Naive B cell (primary cell): ENCODE measurements around the gene CRTAP. TPM values are rescaled to one million over a fixed set of nuclear protein-coding genes. Genes with fewer than 3 reads are reported as not detected.
"Not testable (repeated sequence)": the region's sequence is repeated elsewhere in the genome, so short reads cannot be mapped to it uniquely, and the experiment has no call there.

Experiments used
- ATAC-seq, 2 donors: fragments of 150-1000 bp; cut with Tn5 transposase; 2 replicates each; pipeline ENCODE4 v1.10.0; 2021; ENCODE audit warnings: low read depth in 2 of 2, mild to moderate bottlenecking in 2 of 2, moderate library complexity in 2 of 2
- DNase-seq: peaks from one replicate; pipeline ENCODE4 v3.0.0; 2022
- H3K27ac Mint-ChIP-seq, 6 donors: one replicate each; pipeline ENCODE4 v1.8.0; 2020 to 2022; ENCODE audit warnings: mild to moderate bottlenecking in 6 of 6, mixed read lengths in 6 of 6, moderate library complexity in 5 of 6, inconsistent platforms in 2 of 6
- H3K27me3 Mint-ChIP-seq, 3 donors: one replicate each; pipeline ENCODE4 v1.8.0; 2021 to 2022; ENCODE audit warnings: mixed read lengths in 3 of 3, mild to moderate bottlenecking in 1 of 3
- H3K36me3 Mint-ChIP-seq, 2 donors: one replicate each; pipeline ENCODE4 v1.8.0; 2020 to 2022; ENCODE audit warnings: mixed read lengths in 2 of 2, inconsistent platforms in 1 of 2, mild to moderate bottlenecking in 1 of 2
- H3K4me1 Mint-ChIP-seq, 3 donors: one replicate each; pipeline ENCODE4 v1.8.0; 2020 to 2022; ENCODE audit warnings: mixed read lengths in 3 of 3, inconsistent platforms in 1 of 3, mild to moderate bottlenecking in 1 of 3, moderate library complexity in 1 of 3
- H3K4me3 Mint-ChIP-seq, 8 donors: one replicate each; pipeline ENCODE4 v1.8.0; 2020 to 2022; ENCODE audit warnings: mild to moderate bottlenecking in 8 of 8, mixed read lengths in 8 of 8, moderate library complexity in 8 of 8, inconsistent platforms in 2 of 8
- H3K9me3 Mint-ChIP-seq, 7 donors: one replicate each; pipeline ENCODE4 v1.8.0; 2020 to 2022; ENCODE audit warnings: mixed read lengths in 7 of 7, mild to moderate bottlenecking in 5 of 7, inconsistent platforms in 2 of 7, moderate library complexity in 1 of 7
- polyA plus RNA-seq, 6 donors: library from polyadenylated mRNA; unstranded; fragments of 300-500 nt; fragmentation: Illumina TruSeq; gene quantifications; one replicate each; pipeline ENCODE4 v1.2.3, GENCODE V29; 2021; ENCODE audit warnings: low read depth in 6 of 6

The CRTAP gene
- polyA plus RNA-seq, 6 donors from 2014 or later, result 66.0 to 87.6 (median 75.1) TPM

GRCh38 chr3:33153782-33154181 lies 40.0 kb downstream of the CRTAP start:
- no peaks in the 10 kb centered on the region for H3K36me3 Mint-ChIP-seq
- H3K4me1 Mint-ChIP-seq, result peaks cover 4 to 11% (median 6%) of the 10 kb centered on the region in 3 donors
- no peak overlapping the region for H3K4me3 Mint-ChIP-seq
- peak overlapping the region in 1 of 6 donors; percentile 80 for H3K27ac Mint-ChIP-seq
- DNase-seq, result no peak
- ATAC-seq, result no peak
- no peaks in the 10 kb centered on the region for H3K9me3 Mint-ChIP-seq
- H3K27me3 Mint-ChIP-seq, result no peaks in the 10 kb centered on the region

GRCh38 chr3:33155301-33155700 lies 41.5 kb downstream of the CRTAP start:
- H3K27me3 Mint-ChIP-seq, result peaks cover 0 to 9% (median 0%) of the 10 kb centered on the region in 3 donors
- H3K9me3 Mint-ChIP-seq, result no peaks in the 10 kb centered on the region
- H3K27ac Mint-ChIP-seq, result no peak overlapping the region
- H3K4me1 Mint-ChIP-seq, result peaks cover 0 to 4% (median 0%) of the 10 kb centered on the region in 3 donors
- H3K36me3 Mint-ChIP-seq, result peaks cover 0 to 8% of the 10 kb centered on the region in 2 donors
- ATAC-seq, result no peak
- H3K4me3 Mint-ChIP-seq, result no peak overlapping the region
- no peak for DNase-seq

- H3K27me3 Mint-ChIP-seq, result peaks cover 0 to 9% (median 0%) of the 10 kb centered on the region in 3 donors
- H3K4me3 Mint-ChIP-seq, result no peak overlapping the region
- peaks cover 4 to 7% (median 7%) of the 10 kb centered on the region in 3 donors for H3K4me1 Mint-ChIP-seq
- ATAC-seq (no peak), DNase-seq (no peak)
- H3K27ac Mint-ChIP-seq, result no peak overlapping the region
- H3K9me3 Mint-ChIP-seq, result no peaks in the 10 kb centered on the region
- H3K36me3 Mint-ChIP-seq, result peaks cover 0 to 8% of the 10 kb centered on the region in 2 donors
Observed at GRCh38 chr3:33159234-33159633, 45.4 kb downstream of the CRTAP start.

- Mint-ChIP-seq H3K4me3 (no peak overlapping the region), H3K27ac (no peak overlapping the region), H3K4me1 (peaks cover 7 to 9% (median 8%) of the 10 kb centered on the region in 3 donors), H3K9me3 (no peaks in the 10 kb centered on the region), H3K36me3 (peaks cover 0 to 8% of the 10 kb centered on the region in 2 donors), H3K27me3 (peaks cover 0 to 9% (median 0%) of the 10 kb centered on the region in 3 donors)
- DNase-seq, result no peak
- no peak for ATAC-seq
Observed at GRCh38 chr3:33159981-33160380, 46.2 kb downstream of the CRTAP start.

GRCh38 chr3:33162621-33163020 lies 48.8 kb downstream of the CRTAP start:
- not testable (repeated sequence) for H3K36me3 Mint-ChIP-seq, ATAC-seq, H3K9me3 Mint-ChIP-seq, H3K4me1 Mint-ChIP-seq, DNase-seq, H3K27ac Mint-ChIP-seq, H3K27me3 Mint-ChIP-seq, H3K4me3 Mint-ChIP-seq

GRCh38 chr3:33165372-33165771 lies 51.6 kb downstream of the CRTAP start:
- Mint-ChIP-seq H3K4me1 (peaks cover 5 to 8% (median 7%) of the 10 kb centered on the region in 3 donors), H3K27me3 (no peaks in the 10 kb centered on the region), H3K27ac (peak overlapping the region in 1 of 6 donors; percentile 36), H3K4me3 (no peak overlapping the region), H3K9me3 (no peaks in the 10 kb centered on the region), H3K36me3 (no peaks in the 10 kb centered on the region)
- ATAC-seq (no peak), DNase-seq (no peak)

- Mint-ChIP-seq H3K27me3 (no peaks in the 10 kb centered on the region), H3K36me3 (no peaks in the 10 kb centered on the region), H3K4me1 (peaks cover 5 to 8% (median 7%) of the 10 kb centered on the region in 3 donors), H3K27ac (no peak overlapping the region), H3K4me3 (no peak overlapping the region), H3K9me3 (no peaks in the 10 kb centered on the region)
- DNase-seq (no peak), ATAC-seq (no peak)
Observed at GRCh38 chr3:33166095-33166494, 52.3 kb downstream of the CRTAP start.

- H3K27ac Mint-ChIP-seq, result no peak overlapping the region
- no peaks in the 10 kb centered on the region for H3K36me3 Mint-ChIP-seq
- DNase-seq, result no peak
- peaks cover 11 to 14% (median 13%) of the 10 kb centered on the region in 3 donors for H3K4me1 Mint-ChIP-seq
- H3K27me3 Mint-ChIP-seq, result no peaks in the 10 kb centered on the region
- no peak overlapping the region for H3K4me3 Mint-ChIP-seq
- H3K9me3 Mint-ChIP-seq, result no peaks in the 10 kb centered on the region
- ATAC-seq, result no peak
Observed at GRCh38 chr3:33167284-33167683, 53.5 kb downstream of the CRTAP start.

- H3K27me3 Mint-ChIP-seq, result no peaks in the 10 kb centered on the region
- no peaks in the 10 kb centered on the region for H3K36me3 Mint-ChIP-seq
- no peak overlapping the region for H3K4me3 Mint-ChIP-seq
- peaks cover 11 to 14% (median 13%) of the 10 kb centered on the region in 3 donors for H3K4me1 Mint-ChIP-seq
- DNase-seq (no peak), ATAC-seq (no peak)
- H3K9me3 Mint-ChIP-seq, result no peaks in the 10 kb centered on the region
- H3K27ac Mint-ChIP-seq, result no peak overlapping the region
Observed at GRCh38 chr3:33167716-33168336, 54.0 kb downstream of the CRTAP start.

GRCh38 chr3:33170531-33170930 lies 56.7 kb downstream of the CRTAP start:
- Mint-ChIP-seq H3K27ac (no peak overlapping the region), H3K4me1 (peaks cover 4 to 9% (median 5%) of the 10 kb centered on the region in 3 donors), H3K4me3 (no peak overlapping the region), H3K27me3 (no peaks in the 10 kb centered on the region), H3K9me3 (no peaks in the 10 kb centered on the region), H3K36me3 (no peaks in the 10 kb centered on the region)
- no peak for ATAC-seq
- no peak for DNase-seq

GRCh38 chr3:33171580-33171979 lies 57.8 kb downstream of the CRTAP start:
- Mint-ChIP-seq H3K9me3 (no peaks in the 10 kb centered on the region), H3K27ac (peak overlapping the region in 1 of 6 donors; percentile 2), H3K4me3 (no peak overlapping the region), H3K4me1 (peaks cover 4 to 9% (median 5%) of the 10 kb centered on the region in 3 donors), H3K36me3 (no peaks in the 10 kb centered on the region), H3K27me3 (no peaks in the 10 kb centered on the region)
- ATAC-seq (peak in 1 of 2 donors; percentile 52), DNase-seq (no peak)

- Mint-ChIP-seq H3K27me3 (peaks cover 0 to 3% (median 0%) of the 10 kb centered on the region in 3 donors), H3K4me3 (no peak overlapping the region), H3K4me1 (peaks cover 4 to 9% (median 5%) of the 10 kb centered on the region in 3 donors), H3K27ac (no peak overlapping the region), H3K9me3 (peaks cover 0 to 3% (median 3%) of the 10 kb centered on the region in 7 donors), H3K36me3 (no peaks in the 10 kb centered on the region)
- ATAC-seq (no peak), DNase-seq (no peak)
Observed at GRCh38 chr3:33173103-33173502, 59.3 kb downstream of the CRTAP start.

GRCh38 chr3:33173672-33174071 lies 59.9 kb downstream of the CRTAP start:
- H3K27me3 Mint-ChIP-seq, result peaks cover 0 to 5% (median 0%) of the 10 kb centered on the region in 3 donors
- H3K4me3 Mint-ChIP-seq, result no peak overlapping the region
- DNase-seq (no peak), ATAC-seq (no peak)
- H3K4me1 Mint-ChIP-seq, result peaks cover 4 to 9% (median 5%) of the 10 kb centered on the region in 3 donors
- no peaks in the 10 kb centered on the region for H3K36me3 Mint-ChIP-seq
- H3K9me3 Mint-ChIP-seq, result peaks cover 0 to 9% (median 4%) of the 10 kb centered on the region in 7 donors
- H3K27ac Mint-ChIP-seq, result no peak overlapping the region

GRCh38 chr3:33174095-33174494 lies 60.3 kb downstream of the CRTAP start:
- Mint-ChIP-seq H3K4me3 (no peak overlapping the region), H3K4me1 (peaks cover 4 to 9% (median 5%) of the 10 kb centered on the region in 3 donors), H3K27me3 (peaks cover 0 to 5% (median 0%) of the 10 kb centered on the region in 3 donors), H3K9me3 (peaks cover 0 to 13% (median 8%) of the 10 kb centered on the region in 7 donors), H3K36me3 (peaks cover 0 to under 1% of the 10 kb centered on the region in 2 donors), H3K27ac (peak overlapping the region in 1 of 6 donors; percentile 71)
- DNase-seq, result no peak
- no peak for ATAC-seq
